CD4-positive, alpha-beta memory T cell (primary cell): ENCODE results near the gene RPEL1. TPM values are rescaled to one million over a fixed set of nuclear protein-coding genes. Genes with fewer than 3 reads are reported as not detected.

ENCODE experiments used
- CTCF ChIA-PET: fragments of 350-600 bp; sonication (Branson Sonifier 250); formaldehyde crosslinking; loops from one replicate; lab custom pipeline; 2021; ENCODE audit warnings: inconsistent platforms; ENCODE audit not compliant: partially characterized antibody; lab: Charles Lee
- POLR2A ChIA-PET: fragments of 350-600 bp; sonication (Branson Sonifier 250); formaldehyde crosslinking; loops from one replicate; lab custom pipeline; 2021; ENCODE audit not compliant: partially characterized antibody; lab: Charles Lee
- DNase-seq, 5 donors: peaks; one replicate each; pipeline versions ENCODE4 v3.0.0 to v3.0.0-alpha.2; 2020 to 2022; ENCODE audit warnings: mixed read lengths in 1 of 5
- H3K27ac ChIP-seq: one replicate; pipeline ENCODE4 v1.7.0; 2013; ENCODE audit warnings: low read depth, low read length
- H3K27me3 ChIP-seq: 2 replicates; pipeline ENCODE4 v1.7.0; 2013; ENCODE audit warnings: mild to moderate bottlenecking, low read length, moderate library complexity; ENCODE audit not compliant: insufficient read depth
- H3K36me3 ChIP-seq: 2 replicates; pipeline ENCODE4 v1.7.0; 2013; ENCODE audit warnings: mild to moderate bottlenecking, low read length, moderate library complexity; ENCODE audit not compliant: insufficient read depth
- H3K4me1 ChIP-seq: 2 replicates; pipeline ENCODE4 v1.7.0; 2013; ENCODE audit warnings: mild to moderate bottlenecking, low read length, moderate library complexity; ENCODE audit not compliant: insufficient read depth
- H3K4me3 ChIP-seq, 2 donors: one replicate each; pipeline ENCODE4 v1.7.0; 2013; ENCODE audit warnings: low read length in 2 of 2, mild to moderate bottlenecking in 1 of 2
- H3K9me3 ChIP-seq, 2 donors: one replicate each; pipeline ENCODE4 v1.7.0; 2013; ENCODE audit warnings: low read length in 2 of 2, control low read depth in 1 of 2; ENCODE audit not compliant: control insufficient read depth in 1 of 2
- H3K27ac Mint-ChIP-seq, 7 donors: one replicate each; pipeline ENCODE4 v1.8.0; 2020 to 2021; ENCODE audit warnings: mixed read lengths in 7 of 7, mild to moderate bottlenecking in 6 of 7, inconsistent platforms in 3 of 7, moderate library complexity in 3 of 7
- H3K27me3 Mint-ChIP-seq, 2 donors: one replicate each; pipeline ENCODE4 v1.8.0; 2020 to 2021; ENCODE audit warnings: mixed read lengths in 2 of 2
- H3K36me3 Mint-ChIP-seq, 2 donors: one replicate each; pipeline ENCODE4 v1.8.0; 2020 to 2021; ENCODE audit warnings: mixed read lengths in 2 of 2, inconsistent platforms in 1 of 2, mild to moderate bottlenecking in 1 of 2
- H3K4me1 Mint-ChIP-seq, 4 donors: one replicate each; pipeline ENCODE4 v1.8.0; 2020 to 2021; ENCODE audit warnings: mixed read lengths in 4 of 4, mild to moderate bottlenecking in 1 of 4
- H3K4me3 Mint-ChIP-seq, 8 donors: one replicate each; pipeline ENCODE4 v1.8.0; 2020 to 2021; ENCODE audit warnings: mixed read lengths in 8 of 8, mild to moderate bottlenecking in 7 of 8, moderate library complexity in 6 of 8, inconsistent platforms in 3 of 8
- H3K9me3 Mint-ChIP-seq, 8 donors: one replicate each; pipeline ENCODE4 v1.8.0; 2020 to 2021; ENCODE audit warnings: mixed read lengths in 8 of 8, mild to moderate bottlenecking in 5 of 8, inconsistent platforms in 3 of 8, moderate library complexity in 1 of 8
- intact Hi-C: fragments of 100-400 bp; cut with micrococcal nuclease; formaldehyde crosslinking; loops from one replicate; pipeline ENCODE4 v1.15.1; 2023
- polyA plus RNA-seq, 2 donors: library from polyadenylated mRNA; unstranded; fragments of 300-500 nt; fragmentation: Illumina TruSeq; gene quantifications; one replicate each; pipeline ENCODE4 v1.2.3, GENCODE V29; 2021
- total RNA-seq, 2 experiments: library from RNA; stranded (reverse); gene quantifications; one replicate each; pipeline ENCODE4 v1.2.3, GENCODE V29; 2021

The RPEL1 gene
- total and polyA plus RNA-seq, 4 experiments from 2014 or later, result not detected

DNA sequence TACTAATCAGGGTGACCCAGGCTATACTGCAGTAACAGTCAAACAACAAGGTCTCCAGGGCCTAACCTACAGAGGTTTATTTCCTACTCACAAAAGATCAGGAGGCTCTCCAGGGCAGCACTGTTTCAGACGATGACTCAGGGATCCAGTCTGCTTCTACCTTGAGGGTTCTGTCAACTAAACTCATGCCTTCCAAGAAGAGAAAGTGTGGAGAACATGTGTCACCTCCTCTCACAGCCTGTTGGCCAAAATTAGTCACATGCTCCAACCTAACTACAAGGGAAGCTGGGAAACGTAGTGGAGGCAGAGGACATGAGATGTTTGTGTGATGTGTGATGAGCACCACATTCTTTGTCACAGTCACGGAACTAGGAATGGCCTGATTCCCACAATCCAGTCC lies 16.5 kb downstream of the RPEL1 start:
- no peak overlapping the region for H3K4me3 Mint-ChIP-seq
- H3K4me1 Mint-ChIP-seq, result no peaks in the 10 kb centered on the region
- H3K27ac Mint-ChIP-seq, result no peak overlapping the region
- DNase-seq, result no peak
- Histone ChIP-seq H3K27me3 (no peaks in the 10 kb centered on the region), H3K27ac (no peak overlapping the region), H3K4me3 (no peak overlapping the region), H3K4me1 (no peaks in the 10 kb centered on the region), H3K36me3 (no peaks in the 10 kb centered on the region), H3K9me3 (no peaks in the 10 kb centered on the region)
- peaks cover 0 to 10% of the 10 kb centered on the region in 2 donors for H3K36me3 Mint-ChIP-seq
- intact Hi-C loops, result no loop called here
- H3K27me3 Mint-ChIP-seq, result peaks cover 22 to 36% of the 10 kb centered on the region in 2 donors
- H3K9me3 Mint-ChIP-seq, result peaks cover 4 to 17% (median 10%) of the 10 kb centered on the region in 8 donors
- CTCF ChIA-PET, result no interaction called here
- POLR2A ChIA-PET, result no interaction called here

DNA sequence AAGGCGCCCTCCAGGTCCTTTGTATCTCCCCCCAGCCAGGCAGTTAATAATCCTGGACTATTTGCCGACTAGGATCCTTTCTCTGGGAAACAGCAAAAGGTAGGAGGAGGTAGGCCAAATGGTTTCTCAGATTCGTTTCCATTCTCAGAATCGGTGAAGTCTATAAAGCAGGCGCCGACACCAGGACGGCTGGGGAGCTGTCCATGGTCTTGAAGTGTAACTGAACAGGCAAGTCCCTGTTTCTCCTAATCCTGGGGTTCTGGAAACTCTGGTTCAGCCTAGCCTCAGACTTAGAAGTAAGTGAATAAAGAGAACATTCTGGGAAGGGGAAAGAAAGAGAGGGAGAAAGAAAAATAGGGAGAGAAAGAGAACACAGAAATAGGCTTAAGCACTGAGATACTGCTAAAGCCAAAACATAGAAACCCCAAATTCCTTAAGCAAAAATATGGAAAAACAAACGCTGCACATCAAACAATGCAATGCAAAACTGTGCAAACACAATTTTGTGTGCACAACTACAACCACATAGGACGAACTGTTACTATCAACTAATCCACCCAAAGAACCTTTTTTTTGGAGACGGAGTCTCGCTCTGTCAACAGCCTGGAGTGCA lies 20.1 kb downstream of the RPEL1 start:
- intact Hi-C loops, result no loop called here
- H3K36me3 ChIP-seq, result no peaks in the 10 kb centered on the region
- Mint-ChIP-seq H3K9me3 (peaks cover 0 to 7% (median 3%) of the 10 kb centered on the region in 8 donors), H3K4me3 (no peak overlapping the region), H3K27me3 (peaks cover 34 to 36% of the 10 kb centered on the region in 2 donors), H3K36me3 (peaks cover 0 to 3% of the 10 kb centered on the region in 2 donors), H3K27ac (no peak overlapping the region), H3K4me1 (no peaks in the 10 kb centered on the region)
- no peak overlapping the region for H3K27ac ChIP-seq
- no peaks in the 10 kb centered on the region for H3K4me1 ChIP-seq
- DNase-seq, result peak in 3 of 5 donors; percentile 15 to 20 (median 19)
- ChIA-PET POLR2A (no interaction called here), CTCF (no interaction called here)
- no peak overlapping the region for H3K4me3 ChIP-seq
- no peaks in the 10 kb centered on the region for H3K9me3 ChIP-seq
- no peaks in the 10 kb centered on the region for H3K27me3 ChIP-seq

DNA sequence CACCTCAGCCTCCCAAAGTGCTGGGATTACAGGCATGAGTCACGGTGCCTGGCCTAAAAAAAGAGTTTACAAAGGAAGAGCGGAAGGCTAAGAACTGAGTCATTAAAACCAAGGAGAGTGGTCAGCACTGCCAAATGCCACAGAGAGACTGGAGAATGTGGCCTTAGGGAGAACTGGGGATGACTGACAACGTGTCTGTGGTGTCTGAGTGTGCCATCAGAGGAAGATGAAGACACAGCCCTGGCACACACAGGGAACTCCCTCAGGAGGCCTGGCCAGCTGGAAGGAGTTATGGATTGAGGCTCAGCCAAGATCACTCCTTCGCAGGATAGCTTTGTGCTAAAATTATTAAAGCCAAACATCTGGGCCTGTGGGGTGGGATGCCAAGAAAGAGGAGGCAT lies 27.4 kb downstream of the RPEL1 start:
- peaks cover 9 to 25% of the 10 kb centered on the region in 2 donors for H3K27me3 Mint-ChIP-seq
- Histone ChIP-seq H3K4me1 (peaks cover 17% of the 10 kb centered on the region), H3K9me3 (no peaks in the 10 kb centered on the region), H3K27ac (no peak overlapping the region), H3K36me3 (no peaks in the 10 kb centered on the region), H3K4me3 (no peak overlapping the region), H3K27me3 (peaks cover 7% of the 10 kb centered on the region)
- H3K36me3 Mint-ChIP-seq, result peaks cover 0 to 4% of the 10 kb centered on the region in 2 donors
- intact Hi-C loops, result no loop called here
- peaks cover 0 to 2% (median 0%) of the 10 kb centered on the region in 8 donors for H3K9me3 Mint-ChIP-seq
- no peak overlapping the region for H3K4me3 Mint-ChIP-seq
- ChIA-PET CTCF (no interaction called here), POLR2A (no interaction called here)
- H3K27ac Mint-ChIP-seq, result no peak overlapping the region
- H3K4me1 Mint-ChIP-seq, result peaks cover 0 to 11% (median 0%) of the 10 kb centered on the region in 4 donors
- no peak for DNase-seq

DNA sequence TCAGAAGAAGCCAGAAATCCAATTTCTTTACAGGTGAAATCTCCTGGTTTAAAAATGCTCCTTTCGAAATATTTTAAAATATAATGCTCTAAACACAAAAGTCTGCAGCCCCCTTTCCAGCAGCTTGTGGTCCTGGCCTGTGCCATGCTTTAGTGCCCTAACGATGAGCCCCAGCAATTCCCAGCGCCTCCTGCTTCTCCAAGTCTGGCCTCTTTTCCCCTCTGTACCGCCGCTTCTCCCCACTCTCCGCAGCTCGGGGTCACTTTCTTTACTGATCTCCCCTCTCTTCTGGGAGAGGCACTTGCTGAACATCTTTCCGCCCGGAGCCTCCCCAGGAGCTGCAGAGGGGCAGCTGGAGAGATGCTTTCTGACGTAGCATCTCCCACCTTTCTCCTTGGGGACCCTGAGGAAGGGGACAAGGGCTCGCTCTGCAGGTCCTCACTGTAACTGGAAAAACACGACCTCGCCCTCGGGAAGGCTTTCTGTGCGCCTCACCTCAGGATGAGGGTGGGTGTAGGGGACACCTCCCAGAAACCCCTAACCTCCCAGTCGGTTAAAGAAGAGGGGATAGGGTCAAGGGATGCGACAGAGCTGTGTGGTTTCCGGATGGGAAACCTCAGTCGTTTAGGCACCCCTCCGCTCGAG lies 30.7 kb downstream of the RPEL1 start:
- Histone ChIP-seq H3K4me1 (peaks cover 17% of the 10 kb centered on the region), H3K27me3 (peaks cover 31% of the 10 kb centered on the region), H3K4me3 (no peak overlapping the region), H3K9me3 (no peaks in the 10 kb centered on the region), H3K27ac (no peak overlapping the region), H3K36me3 (no peaks in the 10 kb centered on the region)
- DNase-seq, result no peak
- ChIA-PET CTCF (interaction anchor here (0.6 to 1.1 kb wide), 2 partner anchors 32 to 207 kb away, joined by 3 read pairs; no protein-coding TSS in a partner anchor), POLR2A (no interaction called here)
- Mint-ChIP-seq H3K36me3 (peaks cover 0 to 9% of the 10 kb centered on the region in 2 donors), H3K4me3 (peak overlapping the region in 4 of 8 donors; percentile 20 to 68 (median 53)), H3K27ac (no peak overlapping the region), H3K4me1 (peaks cover 3 to 17% (median 6%) of the 10 kb centered on the region in 4 donors), H3K27me3 (peaks cover 18 to 44% of the 10 kb centered on the region in 2 donors), H3K9me3 (peaks cover 0 to 10% (median 7%) of the 10 kb centered on the region in 8 donors)
- intact Hi-C loops, result no loop called here

DNA sequence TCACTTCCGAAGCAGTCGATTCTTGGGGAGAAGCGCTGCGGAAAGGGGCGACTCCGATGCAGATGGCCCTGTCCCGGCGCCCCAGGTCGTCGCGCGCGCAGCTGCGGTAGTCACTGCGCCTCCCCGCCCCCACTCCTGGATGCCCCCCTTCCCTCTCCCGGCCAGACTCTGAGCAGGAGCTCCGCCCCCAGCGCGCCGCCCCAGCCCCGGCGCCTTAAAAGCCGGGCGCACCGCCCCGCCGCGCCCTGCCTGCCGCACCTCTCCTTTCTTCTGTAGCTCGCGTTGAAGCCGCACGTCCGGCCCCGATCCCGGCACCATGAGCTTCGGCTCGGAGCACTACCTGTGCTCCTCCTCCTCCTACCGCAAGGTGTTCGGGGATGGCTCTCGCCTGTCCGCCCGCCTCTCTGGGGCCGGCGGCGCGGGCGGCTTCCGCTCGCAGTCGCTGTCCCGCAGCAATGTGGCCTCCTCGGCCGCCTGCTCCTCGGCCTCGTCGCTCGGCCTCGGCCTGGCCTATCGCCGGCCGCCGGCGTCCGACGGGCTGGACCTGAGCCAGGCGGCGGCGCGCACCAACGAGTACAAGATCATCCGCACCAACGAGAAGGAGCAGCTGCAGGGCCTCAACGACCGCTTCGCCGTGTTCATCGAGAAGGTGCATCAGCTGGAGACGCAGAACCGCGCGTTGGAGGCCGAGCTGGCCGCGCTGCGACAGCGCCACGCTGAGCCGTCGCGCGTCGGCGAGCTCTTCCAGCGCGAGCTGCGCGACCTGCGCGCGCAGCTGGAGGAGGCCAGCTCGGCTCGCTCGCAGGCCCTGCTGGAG lies 31.4 kb downstream of the RPEL1 start, which contains the start of gene INA:
INA (plus strand) TSS at position 243 of the 817 bp plus-strand sequence; CDS start at position 317, 74 bp downstream.
- H3K4me3 ChIP-seq, result no peak within 1 kb of the TSS
- H3K9me3 Mint-ChIP-seq, result peaks cover 0 to 10% (median 7%) of the 10 kb centered on the region in 8 donors
- H3K36me3 ChIP-seq, result no peaks in the 10 kb centered on the region
- peak in 1 of 5 donors; percentile 41 for DNase-seq
- peaks cover 0 to 9% of the 10 kb centered on the region in 2 donors for H3K36me3 Mint-ChIP-seq
- H3K4me3 Mint-ChIP-seq, result peak within 1 kb of the TSS; percentile 44 to 78 (median 66)
- peaks cover 34% of the 10 kb centered on the region for H3K27me3 ChIP-seq
- H3K27ac ChIP-seq, result no peak within 1 kb of the TSS
- H3K27me3 Mint-ChIP-seq, result peaks cover 19 to 45% of the 10 kb centered on the region in 2 donors
- intact Hi-C loops, result no loop called here
- ChIA-PET POLR2A (no interaction called here), CTCF (interaction anchor here (1.1 kb wide), 1 partner anchor 33 kb away, joined by 3 read pairs; no protein-coding TSS in a partner anchor)
- peaks cover 22% of the 10 kb centered on the region for H3K4me1 ChIP-seq
- H3K9me3 ChIP-seq, result no peaks in the 10 kb centered on the region
- no peak within 1 kb of the TSS for H3K27ac Mint-ChIP-seq
- H3K4me1 Mint-ChIP-seq, result peaks cover 3 to 21% (median 6%) of the 10 kb centered on the region in 4 donors

DNA sequence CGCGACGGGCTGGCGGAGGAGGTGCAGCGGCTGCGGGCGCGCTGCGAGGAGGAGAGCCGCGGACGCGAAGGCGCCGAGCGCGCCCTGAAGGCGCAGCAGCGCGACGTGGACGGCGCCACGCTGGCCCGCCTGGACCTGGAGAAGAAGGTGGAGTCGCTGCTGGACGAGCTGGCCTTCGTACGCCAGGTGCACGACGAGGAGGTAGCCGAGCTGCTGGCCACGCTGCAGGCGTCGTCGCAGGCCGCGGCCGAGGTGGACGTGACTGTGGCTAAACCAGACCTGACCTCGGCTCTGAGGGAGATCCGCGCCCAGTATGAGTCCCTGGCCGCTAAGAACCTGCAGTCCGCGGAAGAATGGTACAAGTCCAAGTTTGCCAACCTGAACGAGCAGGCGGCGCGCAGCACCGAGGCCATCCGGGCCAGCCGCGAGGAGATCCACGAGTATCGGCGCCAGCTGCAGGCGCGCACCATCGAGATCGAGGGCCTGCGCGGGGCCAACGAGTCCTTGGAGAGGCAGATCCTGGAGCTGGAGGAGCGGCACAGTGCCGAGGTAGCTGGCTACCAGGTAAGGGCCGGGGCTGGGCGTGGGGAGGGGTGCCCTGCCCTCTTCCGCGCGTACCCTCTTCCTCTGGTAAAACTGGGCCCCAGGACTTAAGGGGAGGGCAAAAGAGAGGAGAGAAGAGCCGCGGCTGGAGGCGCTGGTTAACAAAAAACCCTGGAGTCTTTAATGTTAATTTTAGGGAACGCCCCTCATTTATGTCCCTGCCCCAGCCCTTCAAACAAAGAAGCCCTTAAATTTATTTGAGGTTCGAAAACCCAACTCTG lies 32.2 kb downstream of the RPEL1 start:
- DNase-seq, result no peak
- Histone ChIP-seq H3K4me1 (peaks cover 22% of the 10 kb centered on the region), H3K9me3 (no peaks in the 10 kb centered on the region), H3K4me3 (no peak overlapping the region), H3K27ac (no peak overlapping the region), H3K27me3 (peaks cover 37% of the 10 kb centered on the region), H3K36me3 (no peaks in the 10 kb centered on the region)
- intact Hi-C loops, result no loop called here
- Mint-ChIP-seq H3K27me3 (peaks cover 19 to 49% of the 10 kb centered on the region in 2 donors), H3K4me3 (peak overlapping the region in 1 of 8 donors; percentile 69), H3K36me3 (peaks cover 0 to 9% of the 10 kb centered on the region in 2 donors), H3K27ac (no peak overlapping the region), H3K9me3 (peaks cover 0 to 10% (median 7%) of the 10 kb centered on the region in 8 donors), H3K4me1 (peaks cover 3 to 21% (median 6%) of the 10 kb centered on the region in 4 donors)
- CTCF ChIA-PET, result no interaction called here
- POLR2A ChIA-PET, result no interaction called here
